SKM-1 (cell line): ENCODE data around the gene KCNH1.

ENCODE experiments used
- DNase-seq: peaks from one replicate; lab custom pipeline; 2025; ENCODE audit not compliant: unreplicated experiment; lab: John Stamatoyannopoulos, UW

Gene KCNH1

GRCh38 chr1:210815641-210816550, 318.1 kb downstream of the KCNH1 start:
- no peak for DNase-seq

GRCh38 chr1:210814382-210815123, 319.4 kb downstream of the KCNH1 start:
- no peak for DNase-seq

GRCh38 chr1:210801501-210801900, 332.4 kb downstream of the KCNH1 start:
- no peak for DNase-seq

GRCh38 chr1:210800756-210801155, 333.2 kb downstream of the KCNH1 start:
- no peak for DNase-seq

GRCh38 chr1:210800301-210800700, 333.6 kb downstream of the KCNH1 start:
- DNase-seq, result no peak

- DNase-seq, result no peak
Measured at GRCh38 chr1:210797422-210797821, 336.5 kb downstream of the KCNH1 start.

- DNase-seq, result no peak
Measured at GRCh38 chr1:210796421-210796820, 337.5 kb downstream of the KCNH1 start.

GRCh38 chr1:210794445-210794844, 339.5 kb downstream of the KCNH1 start:
- DNase-seq, result no peak

- no peak for DNase-seq
Measured at GRCh38 chr1:210792250-210793102, 341.5 kb downstream of the KCNH1 start.

GRCh38 chr1:210790196-210790595, 343.8 kb downstream of the KCNH1 start:
- no peak for DNase-seq

- no peak for DNase-seq
Measured at GRCh38 chr1:210787800-210788199, 346.1 kb downstream of the KCNH1 start.

- DNase-seq, result no peak
Measured at GRCh38 chr1:210786546-210786945, 347.4 kb downstream of the KCNH1 start.

GRCh38 chr1:210783925-210784324, 350.0 kb downstream of the KCNH1 start:
- no peak for DNase-seq

GRCh38 chr1:210781652-210782051, 352.3 kb downstream of the KCNH1 start:
- no peak for DNase-seq

GRCh38 chr1:210779269-210779668, 354.7 kb downstream of the KCNH1 start:
- no peak for DNase-seq

- DNase-seq, result no peak
Measured at GRCh38 chr1:210777914-210778313, 356.0 kb downstream of the KCNH1 start.

- DNase-seq, result no peak
Measured at GRCh38 chr1:210776712-210777111, 357.2 kb downstream of the KCNH1 start.

GRCh38 chr1:210775289-210775688, 358.7 kb downstream of the KCNH1 start:
- DNase-seq, result no peak

- no peak for DNase-seq
Measured at GRCh38 chr1:210773450-210773849, 360.5 kb downstream of the KCNH1 start.

- DNase-seq, result peak; percentile 28
Measured at GRCh38 chr1:210771131-210771530, 362.8 kb downstream of the KCNH1 start.

GRCh38 chr1:210770396-210770984, 363.5 kb downstream of the KCNH1 start:
- no peak for DNase-seq
